HG02840 (cell line): Measurements from ENCODE around the gene TTC22.

Experiments
- ATAC-seq: cut with Tn5 transposase; IDR thresholded peaks from one replicate; pipeline ENCODE4 v1.9.1; 2021; ENCODE audit warnings: mild to moderate bottlenecking, moderate library complexity, moderate number of reproducible peaks; ENCODE audit not compliant: unreplicated experiment, low FRiP score

TTC22 gene

GRCh38 chr1:54835131-54835898 is 34.2 kb upstream of the TTC22 start:
- no peak for ATAC-seq

- no peak for ATAC-seq
Measured at GRCh38 chr1:54834007-54834541, 33.0 kb upstream of the TTC22 start.

GRCh38 chr1:54833121-54833520 is 32.0 kb upstream of the TTC22 start:
- ATAC-seq: no peak

- no peak for ATAC-seq
Measured at GRCh38 chr1:54826226-54826816, 25.2 kb upstream of the TTC22 start.

GRCh38 chr1:54825696-54826095 is 24.6 kb upstream of the TTC22 start:
- ATAC-seq: no peak

- no peak for ATAC-seq
Measured at GRCh38 chr1:54823670-54824069, 22.5 kb upstream of the TTC22 start.

- ATAC-seq: no peak
Measured at GRCh38 chr1:54819733-54820132, 18.6 kb upstream of the TTC22 start.

GRCh38 chr1:54819195-54819536 is 18.0 kb upstream of the TTC22 start:
- no peak for ATAC-seq

GRCh38 chr1:54818461-54819194 is 17.5 kb upstream of the TTC22 start:
- ATAC-seq: no peak

- ATAC-seq: no peak
Measured at GRCh38 chr1:54816951-54817350, 15.8 kb upstream of the TTC22 start.

- ATAC-seq: no peak
Measured at GRCh38 chr1:54816130-54816529, 15.0 kb upstream of the TTC22 start.

GRCh38 chr1:54815086-54815876 is 14.2 kb upstream of the TTC22 start:
- no peak for ATAC-seq

GRCh38 chr1:54814571-54814970 is 13.4 kb upstream of the TTC22 start:
- ATAC-seq: no peak

- no peak for ATAC-seq
Measured at GRCh38 chr1:54814126-54814498, 13.0 kb upstream of the TTC22 start.

GRCh38 chr1:54813485-54814125 is 12.5 kb upstream of the TTC22 start:
- ATAC-seq: no peak

- ATAC-seq: no peak
Measured at GRCh38 chr1:54812801-54813484, 11.8 kb upstream of the TTC22 start.

GRCh38 chr1:54811739-54812655 is 10.9 kb upstream of the TTC22 start:
- ATAC-seq: no peak

GRCh38 chr1:54811066-54811465 is 9.9 kb upstream of the TTC22 start:
- ATAC-seq: no peak
